ENCODE data around the gene PUDP.
A peak's percentile ranks its signal among the peaks of the same experiment; 100 is the strongest.

Gene PUDP

DNA sequence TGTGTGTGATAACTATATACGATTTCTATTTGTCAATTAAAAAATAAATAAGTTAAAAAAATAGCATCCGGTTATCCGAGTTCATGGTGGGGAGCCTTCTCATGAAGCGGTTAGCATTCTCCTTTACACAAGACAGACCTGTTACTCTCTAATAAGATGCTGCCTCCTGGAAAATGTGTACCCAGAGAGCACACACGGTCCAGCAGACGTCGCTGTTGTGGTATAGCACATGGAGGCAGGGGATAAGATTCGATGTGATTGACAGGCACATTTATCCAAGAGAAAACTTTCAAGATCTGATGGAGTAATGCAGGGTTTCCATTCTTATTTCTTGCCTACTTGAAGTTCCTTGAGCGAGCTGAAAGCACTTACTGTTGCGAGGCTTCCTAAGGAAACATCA lies 63.1 kb downstream of the PUDP start:
- Histone ChIP-seq H3K27me3 (replicated peaks) (no peaks in the 10 kb centered on the region), H3K4me3 (ENCODE audit: low read depth, low read length) (no peak overlapping the region), H3K36me3 (replicated peaks) (peaks cover 2% of the 10 kb centered on the region), H3K27ac (no peak overlapping the region)
- TF ChIP-seq CTCF (IDR thresholded peaks at IDR 0.05; ENCODE audit: low read depth, low read length, missing control alignments) = no peak
- no peak for DNase-seq
- in situ Hi-C loops (cut with HindIII; ENCODE audit: low pct_ligation_motif_present, low sequenced_read_pairs) = no loop called here

DNA sequence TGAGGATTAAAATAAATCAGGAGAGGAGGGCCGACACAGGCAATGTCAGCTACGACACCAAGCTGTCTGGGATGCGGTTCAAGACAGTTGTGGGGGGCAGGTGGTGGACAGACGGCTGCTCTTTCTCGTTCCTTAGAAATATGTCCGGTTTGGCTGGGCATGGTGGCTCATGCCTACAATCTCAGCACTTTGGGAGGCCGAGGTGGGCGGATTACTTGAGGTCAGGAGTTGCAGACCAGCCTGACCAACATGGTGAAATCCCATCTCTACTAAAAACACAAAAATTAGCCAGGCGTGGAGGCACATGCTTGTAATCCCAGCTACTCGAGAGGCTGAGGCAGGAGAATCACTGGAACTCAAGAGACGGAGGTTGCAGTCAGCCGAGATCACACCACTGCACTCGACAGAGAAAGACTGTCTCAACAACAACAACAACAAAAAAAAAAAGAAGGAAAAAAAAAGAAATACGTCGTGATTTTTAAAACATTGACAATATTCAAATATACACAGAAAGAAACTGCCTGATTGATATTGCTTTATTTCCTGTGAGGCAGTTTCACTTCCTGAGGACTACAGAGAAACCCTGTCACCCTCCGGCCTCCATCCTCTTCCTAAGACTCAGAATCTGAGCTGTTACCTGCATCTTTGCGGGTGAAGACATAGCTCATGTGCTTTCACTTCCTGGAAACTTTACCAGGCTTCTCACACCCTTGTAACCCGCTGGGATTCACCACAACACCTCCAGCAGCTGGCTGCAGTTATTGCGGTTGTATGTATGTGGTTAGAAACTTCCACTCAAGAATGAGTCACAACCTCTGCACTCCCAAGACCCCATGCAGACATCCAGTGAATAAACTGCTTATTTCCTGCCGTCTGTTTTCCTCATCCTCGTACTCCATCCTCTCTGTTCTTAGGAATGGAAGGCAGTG lies 64.2 kb downstream of the PUDP start:
- in situ Hi-C loops (cut with HindIII; ENCODE audit: low pct_ligation_motif_present, low sequenced_read_pairs) = no loop called here
- peak overlapping the region; percentile 37 for H3K27ac ChIP-seq
- peak; percentile 95 for DNase-seq
- no peak overlapping the region for H3K4me3 ChIP-seq (ENCODE audit: low read depth, low read length)
- TF ChIP-seq CTCF (IDR thresholded peaks at IDR 0.05; ENCODE audit: low read depth, low read length, missing control alignments) = no peak
- peaks cover 2% of the 10 kb centered on the region for H3K36me3 ChIP-seq (replicated peaks)
- H3K27me3 ChIP-seq (replicated peaks) = no peaks in the 10 kb centered on the region

GRCh38 chrX:7083021-7083420 lies 64.9 kb downstream of the PUDP start:
- Histone ChIP-seq H3K27me3 (replicated peaks) (no peaks in the 10 kb centered on the region), H3K36me3 (replicated peaks) (peaks cover 2% of the 10 kb centered on the region), H3K4me3 (ENCODE audit: low read depth, low read length) (no peak overlapping the region), H3K27ac (no peak overlapping the region)
- no peak for TF ChIP-seq CTCF (IDR thresholded peaks at IDR 0.05; ENCODE audit: low read depth, low read length, missing control alignments)
- in situ Hi-C loops (cut with HindIII; ENCODE audit: low pct_ligation_motif_present, low sequenced_read_pairs) = no loop called here
- no peak for DNase-seq

GRCh38 chrX:7082556-7082955 lies 65.4 kb downstream of the PUDP start:
- H3K4me3 ChIP-seq (ENCODE audit: low read depth, low read length) = no peak overlapping the region
- H3K27ac ChIP-seq = no peak overlapping the region
- TF ChIP-seq CTCF (IDR thresholded peaks at IDR 0.05; ENCODE audit: low read depth, low read length, missing control alignments) = no peak
- DNase-seq = no peak
- H3K27me3 ChIP-seq (replicated peaks) = no peaks in the 10 kb centered on the region
- peaks cover 2% of the 10 kb centered on the region for H3K36me3 ChIP-seq (replicated peaks)
- in situ Hi-C loops (cut with HindIII; ENCODE audit: low pct_ligation_motif_present, low sequenced_read_pairs) = no loop called here

GRCh38 chrX:7077241-7078230 lies 70.4 kb downstream of the PUDP start:
- Histone ChIP-seq H3K36me3 (replicated peaks) (no peaks in the 10 kb centered on the region), H3K27ac (no peak overlapping the region), H3K4me3 (ENCODE audit: low read depth, low read length) (no peak overlapping the region), H3K27me3 (replicated peaks) (no peaks in the 10 kb centered on the region)
- no peak for TF ChIP-seq CTCF (IDR thresholded peaks at IDR 0.05; ENCODE audit: low read depth, low read length, missing control alignments)
- in situ Hi-C loops (cut with HindIII; ENCODE audit: low pct_ligation_motif_present, low sequenced_read_pairs) = no loop called here
- DNase-seq = no peak

Measured in brain microvascular endothelial cell (primary cell).